OCI-LY3 (cell line): Measurements from ENCODE around the gene TMEM50B.

Source experiments
- H2AFZ ChIP-seq: fragments of 200-600, 300-600 bp; shearing (Covaris generic); 2 replicates; pipeline ENCODE4 v1.6.0; 2014; ENCODE audit warnings: antibody characterized with exemption, low read depth, low read length
- H3K27ac ChIP-seq: fragments of 200-600, 300-600 bp; sonication (generic); 2 replicates; pipeline ENCODE4 v1.5.1; 2014; ENCODE audit warnings: mild to moderate bottlenecking, low read length, moderate library complexity, mixed read lengths
- H3K27me3 ChIP-seq: fragments of 200-600, 300-600 bp; sonication (generic); 2 replicates; pipeline ENCODE4 v1.6.1; 2014; ENCODE audit warnings: low read depth, low read length, mixed read lengths
- H3K36me3 ChIP-seq: fragments of 200-600, 300-600 bp; sonication (generic); replicated peaks from 2 replicates; pipeline ENCODE3; 2014; ENCODE audit warnings: low read depth, low read length, mixed read lengths
- H3K4me1 ChIP-seq: fragments of 300-600, 200-600 bp; sonication (generic); 2 replicates; pipeline ENCODE4 v1.6.1; 2014; ENCODE audit warnings: low read length, mixed read lengths
- H3K4me2 ChIP-seq: fragments of 200-600, 300-600 bp; sonication (generic); 2 replicates; pipeline ENCODE4 v1.6.1; 2014; ENCODE audit warnings: low read length, mixed read lengths
- H3K4me3 ChIP-seq: fragments of 300-600, 200-600 bp; sonication (generic); 2 replicates; pipeline ENCODE4 v1.5.1; 2014; ENCODE audit warnings: antibody characterized with exemption, mild to moderate bottlenecking, low read length, moderate library complexity
- H3K79me2 ChIP-seq: fragments of 300-600, 200-600 bp; shearing (Covaris generic); 2 replicates; pipeline ENCODE4 v1.6.1; 2014; ENCODE audit warnings: mild to moderate bottlenecking, low read length, mixed read lengths
- H3K9ac ChIP-seq: fragments of 300-600, 200-600 bp; shearing (Covaris generic); 2 replicates; pipeline ENCODE4 v1.6.0; 2014; ENCODE audit warnings: mild to moderate bottlenecking, low read length, moderate library complexity
- H3K9me3 ChIP-seq: fragments of 200-600, 300-600 bp; shearing (Covaris generic); 2 replicates; pipeline ENCODE4 v1.6.1; 2014; ENCODE audit warnings: low read length, mixed read lengths; ENCODE audit not compliant: insufficient read depth
- H4K20me1 ChIP-seq: fragments of 200-600, 300-600 bp; sonication (generic); 2 replicates; pipeline ENCODE4 v1.6.1; 2016; ENCODE audit warnings: low read length, mixed read lengths; ENCODE audit not compliant: insufficient read depth
- EZH2phosphoT487 ChIP-seq: fragments of 200-600 bp; shearing (Covaris generic); IDR thresholded peaks from 2 replicates; pipeline ENCODE4 v1.6.1; 2018; ENCODE audit warnings: antibody characterized with exemption, mixed run types, low read depth
- TF ChIP-seq, protein P1 (sequence below): fragments of 200-600, 300-600 bp; sonication (generic); IDR thresholded peaks from 2 replicates; pipeline ENCODE4 v1.5.1; 2014; ENCODE audit warnings: antibody characterized with exemption, low read length, low read depth

The TMEM50B gene

DNA sequence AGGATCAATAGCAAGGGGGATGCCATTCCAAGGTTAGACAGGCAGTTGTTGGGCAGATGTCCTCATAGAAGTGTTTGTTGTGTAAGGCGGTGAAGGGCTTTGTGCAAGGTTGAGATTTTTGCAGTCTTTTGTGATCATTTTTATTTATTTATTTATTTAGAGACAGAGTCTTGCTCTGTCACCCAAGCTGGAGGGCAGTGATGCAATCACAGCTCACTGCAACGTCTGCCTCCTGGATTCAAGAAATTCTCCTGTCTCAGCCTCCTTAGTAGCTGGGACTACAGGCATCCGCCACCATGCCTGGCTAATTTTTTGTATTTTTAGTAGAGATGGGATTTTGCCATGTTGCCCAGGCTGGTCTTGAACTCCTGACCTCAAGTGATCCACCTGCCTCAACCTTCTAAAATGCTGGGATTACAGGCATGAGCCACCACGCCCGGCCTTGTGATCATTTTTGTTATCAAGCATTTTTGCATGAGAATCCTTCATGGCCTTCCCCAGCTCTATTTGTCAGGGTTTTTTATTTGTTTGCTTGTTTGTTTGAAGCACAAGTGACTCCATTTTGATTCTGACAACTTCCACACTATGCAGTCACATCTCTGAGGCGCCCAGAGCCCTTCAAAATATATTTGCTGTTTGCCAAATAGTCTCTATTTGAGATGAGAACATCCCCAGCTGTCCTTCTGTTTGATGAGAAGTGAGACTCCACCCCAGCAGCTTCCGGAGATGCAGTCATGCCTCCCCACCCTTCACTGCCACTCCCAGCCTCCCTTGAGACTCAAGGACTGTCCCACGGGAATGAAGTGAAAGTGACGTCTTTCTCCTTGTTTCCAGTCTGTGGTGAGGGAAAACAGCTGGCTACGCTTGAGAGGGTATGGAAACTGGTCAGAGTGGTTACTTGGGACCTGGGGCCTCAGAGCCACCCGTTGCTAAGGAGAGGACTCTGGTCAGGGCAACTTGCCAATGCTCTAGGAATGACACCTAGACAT is 38.0 kb downstream of the TMEM50B start:
- Histone ChIP-seq H3K9ac (no peak overlapping the region), H3K27ac (no peak overlapping the region), H3K4me3 (no peak overlapping the region), H2AFZ (no peak overlapping the region), H3K36me3 (peaks cover 8% of the 10 kb centered on the region), H3K27me3 (no peaks in the 10 kb centered on the region), H3K4me2 (no peak overlapping the region), H3K79me2 (no peaks in the 10 kb centered on the region), H4K20me1 (no peaks in the 10 kb centered on the region), H3K9me3 (no peaks in the 10 kb centered on the region), H3K4me1 (peaks cover 14% of the 10 kb centered on the region)
- TF ChIP-seq, protein P1, sequence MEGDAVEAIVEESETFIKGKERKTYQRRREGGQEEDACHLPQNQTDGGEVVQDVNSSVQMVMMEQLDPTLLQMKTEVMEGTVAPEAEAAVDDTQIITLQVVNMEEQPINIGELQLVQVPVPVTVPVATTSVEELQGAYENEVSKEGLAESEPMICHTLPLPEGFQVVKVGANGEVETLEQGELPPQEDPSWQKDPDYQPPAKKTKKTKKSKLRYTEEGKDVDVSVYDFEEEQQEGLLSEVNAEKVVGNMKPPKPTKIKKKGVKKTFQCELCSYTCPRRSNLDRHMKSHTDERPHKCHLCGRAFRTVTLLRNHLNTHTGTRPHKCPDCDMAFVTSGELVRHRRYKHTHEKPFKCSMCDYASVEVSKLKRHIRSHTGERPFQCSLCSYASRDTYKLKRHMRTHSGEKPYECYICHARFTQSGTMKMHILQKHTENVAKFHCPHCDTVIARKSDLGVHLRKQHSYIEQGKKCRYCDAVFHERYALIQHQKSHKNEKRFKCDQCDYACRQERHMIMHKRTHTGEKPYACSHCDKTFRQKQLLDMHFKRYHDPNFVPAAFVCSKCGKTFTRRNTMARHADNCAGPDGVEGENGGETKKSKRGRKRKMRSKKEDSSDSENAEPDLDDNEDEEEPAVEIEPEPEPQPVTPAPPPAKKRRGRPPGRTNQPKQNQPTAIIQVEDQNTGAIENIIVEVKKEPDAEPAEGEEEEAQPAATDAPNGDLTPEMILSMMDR = no peak
- no peak for TF ChIP-seq EZH2phosphoT487

DNA sequence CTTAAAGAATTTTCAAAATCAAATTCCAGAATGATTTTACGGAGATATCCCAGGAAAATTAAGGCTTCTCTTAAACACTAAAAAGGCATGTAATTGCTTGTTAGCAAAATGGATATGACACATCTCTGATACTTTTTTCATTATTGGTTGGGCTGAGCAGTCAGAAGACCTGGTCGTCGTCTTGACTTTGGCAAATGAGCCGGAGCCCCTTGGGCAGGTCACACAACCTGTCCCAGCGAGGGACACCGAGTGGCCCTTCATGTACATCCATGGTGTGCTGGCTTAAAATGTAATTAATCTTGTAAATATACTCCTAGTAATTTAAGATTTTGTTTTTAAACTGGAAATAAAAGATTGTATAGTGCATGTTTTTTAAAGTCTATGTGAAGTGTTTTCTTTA is 42.6 kb downstream of the TMEM50B start:
- H3K79me2 ChIP-seq = no peaks in the 10 kb centered on the region
- H2AFZ ChIP-seq = no peak overlapping the region
- no peak overlapping the region for H3K4me2 ChIP-seq
- H3K9ac ChIP-seq = no peak overlapping the region
- H3K27me3 ChIP-seq = no peaks in the 10 kb centered on the region
- H3K4me3 ChIP-seq = no peak overlapping the region
- peaks cover 33% of the 10 kb centered on the region for H3K36me3 ChIP-seq
- TF ChIP-seq, protein P1 = no peak
- TF ChIP-seq EZH2phosphoT487 = no peak
- H3K4me1 ChIP-seq = peaks cover 43% of the 10 kb centered on the region
- no peaks in the 10 kb centered on the region for H3K9me3 ChIP-seq
- H4K20me1 ChIP-seq = peaks cover 17% of the 10 kb centered on the region
- no peak overlapping the region for H3K27ac ChIP-seq

DNA sequence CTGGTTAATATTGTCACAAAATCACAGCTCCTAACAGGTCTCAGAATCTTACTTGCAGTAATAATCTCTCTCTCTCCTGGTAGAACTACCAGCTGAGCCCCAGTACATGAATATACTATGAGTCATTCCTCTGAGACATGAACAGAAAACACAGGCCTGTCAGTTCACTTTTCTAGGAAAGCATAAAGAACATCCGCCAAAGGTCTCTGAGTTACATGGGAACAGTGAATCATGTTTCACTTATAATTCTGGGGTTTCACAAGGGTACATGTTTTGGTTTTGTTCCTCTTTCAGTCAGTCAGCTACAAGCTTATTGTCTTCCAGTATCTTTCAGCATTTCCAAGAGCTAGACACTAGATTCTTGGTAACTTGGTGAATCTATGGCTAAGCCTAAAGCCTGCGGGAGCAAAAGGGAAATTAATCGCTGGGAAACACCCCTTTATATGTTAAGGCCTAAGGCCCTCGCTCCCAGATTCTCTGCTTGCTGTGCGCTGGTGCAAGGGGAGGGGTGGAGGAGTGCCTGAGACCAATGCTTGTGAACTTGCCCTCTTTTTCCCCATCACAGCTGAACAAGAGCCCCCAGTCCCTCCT is 44.9 kb downstream of the TMEM50B start:
- Histone ChIP-seq H3K27ac (peak overlapping the region; percentile 68), H3K4me2 (peak overlapping the region; percentile 70), H3K9ac (no peak overlapping the region)

More for the DNA sequence above, 44.9 kb downstream of the TMEM50B start:
- no peak for TF ChIP-seq EZH2phosphoT487
- TF ChIP-seq, protein P1 = no peak
- H2AFZ ChIP-seq = no peak overlapping the region
- peak overlapping the region; percentile 25; the same call in 1 of the 2 replicates for H3K4me3 ChIP-seq
- H3K27me3 ChIP-seq = no peaks in the 10 kb centered on the region
- H4K20me1 ChIP-seq = peaks cover 18% of the 10 kb centered on the region
- peaks cover 33% of the 10 kb centered on the region for H3K4me1 ChIP-seq
- H3K36me3 ChIP-seq = peaks cover 42% of the 10 kb centered on the region
- no peaks in the 10 kb centered on the region for H3K79me2 ChIP-seq
- no peaks in the 10 kb centered on the region for H3K9me3 ChIP-seq
